GM12878 (cell line): Measurements from ENCODE around the gene SSBP2. TPM values are rescaled to one million over a fixed set of nuclear protein-coding genes. Genes with fewer than 3 reads are reported as not detected.

Source experiments
- ATAC-seq: fragments of 200-7000 bp; cut with Tn5 transposase; 3 replicates; pipeline ENCODE4 v1.9.1; 2020; ENCODE audit warnings: mild to moderate bottlenecking, moderate library complexity
- BruUV-seq: library from RNA; stranded (reverse); fragments of 400-500 nt; replicated peaks from 2 replicates; lab custom pipeline; 2021; lab: Mats Ljungman, UMichigan
- CTCF ChIA-PET: fragments of 300-600 bp; sonication (Branson Sonifier 250); formaldehyde crosslinking; extraction: SDS; loops from one replicate; lab custom pipeline; 2021; ENCODE audit warnings: inconsistent platforms; lab: Yijun Ruan, JAX
- POLR2A ChIA-PET: fragments of 350-600 bp; formaldehyde crosslinking; extraction: SDS; loops from one replicate; lab custom pipeline; 2021; ENCODE audit warnings: inconsistent platforms; lab: Charles Lee
- RAD21 ChIA-PET: fragments of 300-600 bp; sonication (Branson Sonifier 250); formaldehyde crosslinking; loops from one replicate; lab custom pipeline; 2023; ENCODE audit warnings: antibody characterized with exemption; ENCODE audit not compliant: unreplicated experiment; lab: Charles Lee
- SMC1A ChIA-PET: fragments of 300-600 bp; sonication (Branson Sonifier 250); formaldehyde crosslinking; loops from one replicate; lab custom pipeline; 2023; ENCODE audit not compliant: unreplicated experiment, uncharacterized antibody; lab: Charles Lee
- DNase-seq: peaks from one replicate; pipeline ENCODE4 v3.0.0-alpha.2; 2011; ENCODE audit warnings: low read depth, low spot score
- FAIRE-seq: peaks from 3 replicates; lab custom pipeline; 2011; peaks lifted over from hg19 to GRCh38; lab: Jason Lieb, UNC
- H2AFZ ChIP-seq: 2 replicates; pipeline ENCODE4 v1.6.0; 2011; ENCODE audit warnings: low read depth, low read length, control low read depth; ENCODE audit not compliant: control insufficient read depth
- H3K27ac ChIP-seq: 2 replicates; pipeline ENCODE4 v1.5.1; 2011; ENCODE audit warnings: control low read depth; ENCODE audit not compliant: control insufficient read depth, insufficient read depth
- H3K27me3 ChIP-seq, 2 experiments: replicated peaks in 1 of 2; 2 replicates each; pipeline versions ENCODE4 v1.6.0 to v1.6.1; 2011; ENCODE audit warnings: low read length in 1 of 2; ENCODE audit not compliant: control insufficient read depth in 2 of 2, insufficient read depth in 2 of 2
- H3K36me3 ChIP-seq, 2 experiments: 2 replicates each; pipeline ENCODE4 v1.5.1; 2011; ENCODE audit warnings: low read length in 1 of 2; ENCODE audit not compliant: control insufficient read depth in 2 of 2, insufficient read depth in 2 of 2
- H3K4me1 ChIP-seq: 2 replicates; pipeline ENCODE4 v1.6.1; 2011; ENCODE audit warnings: mild to moderate bottlenecking, low read length, moderate library complexity, mixed read lengths; ENCODE audit not compliant: control insufficient read depth, insufficient read depth
- H3K4me2 ChIP-seq: 2 replicates; pipeline ENCODE4 v1.6.0; 2011; ENCODE audit warnings: control low read depth; ENCODE audit not compliant: control insufficient read depth, insufficient read depth
- H3K4me3 ChIP-seq: fragments of 200-600 bp; sonication (generic); 2 replicates; pipeline ENCODE4 v1.5.1; 2016
- H3K79me2 ChIP-seq: 2 replicates; pipeline ENCODE4 v1.6.0; 2011; ENCODE audit warnings: low read length; ENCODE audit not compliant: control insufficient read depth, insufficient read depth
- H3K9ac ChIP-seq: 2 replicates; pipeline ENCODE4 v1.8.0; 2011; ENCODE audit warnings: low read length, control low read depth, mixed read lengths; ENCODE audit not compliant: control insufficient read depth, insufficient read depth
- H3K9me3 ChIP-seq: replicated peaks from 3 replicates; pipeline ENCODE4 v1.5.1; 2011; ENCODE audit warnings: mild to moderate bottlenecking, low read length; ENCODE audit not compliant: control insufficient read depth, insufficient read depth
- H4K20me1 ChIP-seq: 2 replicates; pipeline ENCODE4 v1.6.0; 2011; ENCODE audit not compliant: control insufficient read depth, insufficient read depth
- CREM ChIP-seq: IDR thresholded peaks from 2 replicates; pipeline ENCODE4 v1.6.1; 2014; ENCODE audit warnings: antibody characterized with exemption, low read depth
- EZH2 ChIP-seq: IDR thresholded peaks from 2 replicates; pipeline ENCODE4 v1.6.1; 2012; ENCODE audit warnings: low read depth, mild to moderate bottlenecking, control low read depth, inconsistent platforms, low read length, borderline replicate concordance; ENCODE audit not compliant: control insufficient read depth
- JUNB ChIP-seq: IDR thresholded peaks from 2 replicates; pipeline ENCODE4 v1.6.1; 2016; ENCODE audit warnings: antibody characterized with exemption, mild to moderate bottlenecking
- PKNOX1 ChIP-seq: fragments of 450-650 bp; IDR thresholded peaks from 2 replicates; pipeline ENCODE4 v1.6.1; 2016; ENCODE audit warnings: mild to moderate bottlenecking
- RB1 ChIP-seq: fragments of 450-650 bp; formaldehyde crosslinking; IDR thresholded peaks from 2 replicates; pipeline ENCODE4 v1.6.1; 2017; ENCODE audit warnings: mild to moderate bottlenecking, borderline replicate concordance
- ZBTB33 ChIP-seq: fragments of 450-650 bp; IDR thresholded peaks from 2 replicates; pipeline ENCODE4 v1.6.1; 2017; ENCODE audit warnings: mild to moderate bottlenecking
- ZBTB4 ChIP-seq: fragments of 450-650 bp; formaldehyde crosslinking; IDR thresholded peaks from 2 replicates; pipeline ENCODE4 v1.4.0; 2022; ENCODE audit warnings: mild to moderate bottlenecking, moderate library complexity
- ZNF687 ChIP-seq: fragments of 450-650 bp; IDR thresholded peaks from 2 replicates; pipeline ENCODE4 v1.6.1; 2017; ENCODE audit warnings: mild to moderate bottlenecking, moderate library complexity
- WGBS: methylation state at CpG from one replicate; pipeline ENCODE4 v1.1.6; 2016; ENCODE audit warnings: low lambda C conversion rate; ENCODE audit not compliant: insufficient replicate concordance, insufficient coverage; ENCODE audit errors: missing lambda C conversion rate; 5-methylcytosine and 5-hydroxymethylcytosine counted together
- in situ Hi-C: fragments of 300-500 bp; cut with MboI; formaldehyde crosslinking; loops from 9 replicates; pipeline ENCODE4 v1.14.3; 2018; ENCODE audit warnings: mixed read lengths
- intact Hi-C: fragments of 100-400 bp; cut with micrococcal nuclease; formaldehyde crosslinking; loops from one replicate; pipeline ENCODE4 v1.14.2; 2022; ENCODE audit not compliant: unreplicated experiment
- polyA plus RNA-seq, 11 experiments: library from polyadenylated mRNA; depleted of rRNA in 4 of 11; unstranded in 6 of 11; stranded (reverse) in 5 of 11; fragments of >200 nt; fragmentation: Nextera tagmentation in 4 of 11; fragmentation: Illumina TruSeq in 1 of 11; extraction: Ambion mirVana in 4 of 11; extraction: Trizol in 1 of 11; gene quantifications; 1 replicate in 1 of 11; 2 replicates in 10 of 11; pipeline versions ENCODE4 v1.2.1 to v1.2.3, GENCODE V29; 2011 to 2016; ENCODE audit warnings: inconsistent platforms in 2 of 11, missing spikeins in 2 of 11, low read depth in 1 of 11
- total RNA-seq, 4 experiments: library from RNA; depleted of rRNA in 3 of 4; stranded (reverse); fragments of >200 nt in 3 of 4; fragmentation: Illumina TruSeq in 1 of 4; extraction: Trizol in 1 of 4; gene quantifications; 2 replicates each; pipeline versions ENCODE4 v1.2.1 to v1.2.3, GENCODE V29; 2013 to 2021

SSBP2 gene
- total and polyA plus RNA-seq, 10 of the 15 experiments (the other 5 are each of a cell fraction or from before 2014, with no cell fraction given) = 52.2 to 132 (median 110) TPM

- SMC1A ChIA-PET = interaction anchor here (0.8 kb wide), 1 partner anchor 32 kb away, joined by 3 read pairs; no protein-coding TSS in a partner anchor
Observed at GRCh38 chr5:81605299-81605698, 145.6 kb downstream of the SSBP2 start.

More at GRCh38 chr5:81605299-81605698, 145.6 kb downstream of the SSBP2 start:
- FAIRE-seq (no peak), ATAC-seq (no peak), DNase-seq (no peak)
- Histone ChIP-seq H3K79me2 (no peaks in the 10 kb centered on the region), H3K27ac (no peak overlapping the region), H3K36me3 (peaks cover 2 to 4% of the 10 kb centered on the region in 2 experiments; a peak in 3 of 4 replicates), H3K27me3 (no peaks in the 10 kb centered on the region), H4K20me1 (no peaks in the 10 kb centered on the region), H3K9me3 (peaks cover 7% of the 10 kb centered on the region), H2AFZ (no peak overlapping the region), H3K4me1 (no peaks in the 10 kb centered on the region), H3K4me2 (no peak overlapping the region), H3K4me3 (no peak overlapping the region), H3K9ac (no peak overlapping the region)
- ChIA-PET CTCF (interaction anchor here (1.0 kb wide), 1 partner anchor 40 kb away, joined by 3 read pairs; no protein-coding TSS in a partner anchor), RAD21 (no interaction called here), POLR2A (no interaction called here)
- intact Hi-C loops (no loop called here), in situ Hi-C loops (no loop called here)
- no TSS peak for BruUV-seq
- 98% methylated on average over 2 of the region's 2 CpGs for WGBS
- no peak for TF ChIP-seq ZBTB4
- no peak for TF ChIP-seq ZBTB33
- no peak for TF ChIP-seq PKNOX1
- no peak for TF ChIP-seq RB1
- no peak for TF ChIP-seq ZNF687
- peak; percentile 27; the same call in 1 of the 2 replicates for TF ChIP-seq JUNB
- no peak for TF ChIP-seq CREM
- no peak for TF ChIP-seq EZH2
